Keratinocyte (primary cell): Measurements from ENCODE around the gene CD200R1L. TPM values are rescaled to one million over a fixed set of nuclear protein-coding genes. Genes with fewer than 3 reads are reported as not detected.

ENCODE experiments used
- DNase-seq: peaks from one replicate; pipeline ENCODE4 v3.0.0-alpha.2; 2011; ENCODE audit warnings: low read depth, missing footprints, low spot score
- FAIRE-seq: peaks from 2 replicates; lab custom pipeline; 2011; peaks lifted over from hg19 to GRCh38; lab: Jason Lieb, UNC
- H2AFZ ChIP-seq: 2 replicates; pipeline ENCODE4 v1.6.0; 2012; ENCODE audit warnings: low read length, control low read depth, inconsistent platforms; ENCODE audit not compliant: control insufficient read depth
- H3K27ac ChIP-seq: 2 replicates; pipeline ENCODE4 v1.5.1; 2011; ENCODE audit warnings: low read length; ENCODE audit not compliant: control insufficient read depth, insufficient read depth
- H3K27me3 ChIP-seq: 3 replicates; pipeline ENCODE4 v1.6.0; 2011; ENCODE audit warnings: low read length; ENCODE audit not compliant: control insufficient read depth, insufficient read depth; ENCODE audit errors: extremely low read depth
- H3K36me3 ChIP-seq, 2 experiments: 2 replicates in 1 of 2; 3 replicates in 1 of 2; pipeline ENCODE4 v1.5.1; 2011; ENCODE audit warnings: low read length in 2 of 2, mild to moderate bottlenecking in 1 of 2; ENCODE audit not compliant: control insufficient read depth in 2 of 2, insufficient read depth in 2 of 2; ENCODE audit errors: extremely low read depth in 1 of 2
- H3K4me1 ChIP-seq: 3 replicates; pipeline ENCODE4 v1.5.1; 2011; ENCODE audit warnings: low read length; ENCODE audit not compliant: control insufficient read depth, insufficient read depth; ENCODE audit errors: extremely low read depth
- H3K4me2 ChIP-seq: 3 replicates; pipeline ENCODE4 v1.6.0; 2011; ENCODE audit warnings: low read depth, low read length; ENCODE audit not compliant: control insufficient read depth, insufficient read depth; ENCODE audit errors: extremely low read depth
- H3K4me3 ChIP-seq, 3 experiments: fragments of 200-600 bp in 1 of 3; sonication (generic) in 1 of 3; 2 replicates in 2 of 3; 3 replicates in 1 of 3; pipeline ENCODE4 v1.5.1; 2011 to 2016; ENCODE audit warnings: low read length in 3 of 3, mild to moderate bottlenecking in 3 of 3, control low read depth in 2 of 3, inconsistent platforms in 1 of 3, low read depth in 1 of 3, mixed read lengths in 1 of 3, mixed run types in 1 of 3, moderate library complexity in 1 of 3; ENCODE audit not compliant: control insufficient read depth in 2 of 3, insufficient read depth in 2 of 3; ENCODE audit errors: extremely low read depth in 1 of 3
- H3K79me2 ChIP-seq: 2 replicates; pipeline ENCODE4 v1.6.0; 2012; ENCODE audit warnings: low read length; ENCODE audit not compliant: control insufficient read depth, insufficient read depth
- H3K9ac ChIP-seq: 3 replicates; pipeline ENCODE4 v1.6.0; 2011; ENCODE audit warnings: low read length; ENCODE audit not compliant: control insufficient read depth, insufficient read depth; ENCODE audit errors: extremely low read depth
- H3K9me1 ChIP-seq: 3 replicates; pipeline ENCODE4 v1.6.0; 2011; ENCODE audit warnings: low read length; ENCODE audit not compliant: control insufficient read depth, insufficient read depth; ENCODE audit errors: extremely low read depth
- H3K9me3 ChIP-seq: 2 replicates; pipeline ENCODE4 v1.5.1; 2012; ENCODE audit warnings: low read depth, low read length; ENCODE audit not compliant: control insufficient read depth
- H4K20me1 ChIP-seq: 3 replicates; pipeline ENCODE4 v1.6.0; 2011; ENCODE audit warnings: low read length; ENCODE audit not compliant: control insufficient read depth, insufficient read depth; ENCODE audit errors: extremely low read depth
- CTCF ChIP-seq, 3 experiments: IDR thresholded peaks in 1 of 3; conservative IDR thresholded peaks in 1 of 3; optimal IDR thresholded peaks in 1 of 3; 2 replicates in 2 of 3; 3 replicates in 1 of 3; pipeline versions ENCODE3 to v1.5.1; 2011; ENCODE audit warnings: low read length in 3 of 3, mild to moderate bottlenecking in 3 of 3, moderate library complexity in 2 of 3, control low read depth in 1 of 3, inconsistent platforms in 1 of 3; ENCODE audit not compliant: insufficient read depth in 2 of 3; ENCODE audit errors: extremely low read depth in 1 of 3
- EZH2 ChIP-seq: IDR thresholded peaks from one replicate; pipeline ENCODE4 v1.6.1; 2012; ENCODE audit warnings: inconsistent platforms, mild to moderate bottlenecking, low read length, moderate library complexity
- dilution Hi-C: fragments of 300-500 bp; cut with MboI; formaldehyde crosslinking; loops from one replicate; pipeline ENCODE4 v1.7.0; 2020; ENCODE audit warnings: low sequenced_read_pairs; ENCODE audit not compliant: extremely low pct_ligation_motif_present
- polyA plus RNA-seq, 5 experiments: library from polyadenylated mRNA; depleted of rRNA in 3 of 5; stranded (reverse) in 3 of 5; stranded (forward) in 1 of 5; unstranded in 1 of 5; fragments of >200 nt; gene quantifications; 1 replicate in 1 of 5; 2 replicates in 3 of 5; 3 replicates in 1 of 5; pipeline versions ENCODE4 v1.2.1 to v1.2.3, GENCODE V29; 2011 to 2012; ENCODE audit warnings: missing spikeins in 2 of 5, low read depth in 1 of 5, low replicate concordance in 1 of 5

Gene CD200R1L
- polyA plus RNA-seq, 1 donor (not counting 4 experiments of a cell fraction or from before 2014, with no cell fraction given): not detected

GRCh38 chr3:112813723-112814171 lies 32.9 kb downstream of the CD200R1L start:
- DNase-seq (no peak), FAIRE-seq (no peak)
- Histone ChIP-seq H2AFZ (no peak overlapping the region), H3K79me2 (no peaks in the 10 kb centered on the region), H3K27me3 (no peaks in the 10 kb centered on the region), H3K4me2 (no peak overlapping the region), H3K9me1 (no peaks in the 10 kb centered on the region), H3K27ac (no peak overlapping the region), H3K9me3 (no peaks in the 10 kb centered on the region), H3K9ac (no peak overlapping the region), H3K4me3 (no peak overlapping the region), H3K4me1 (no peaks in the 10 kb centered on the region), H4K20me1 (no peaks in the 10 kb centered on the region), H3K36me3 (no peaks in the 10 kb centered on the region)
- TF ChIP-seq EZH2 (no peak), CTCF (optimal IDR thresholded peaks at IDR 0.05 in 1 of 3, IDR thresholded peaks at IDR 0.05 in 1 of 3, conservative IDR thresholded peaks at IDR 0.05 in 1 of 3; ENCODE audit: extremely low read depth in 1 of 3, insufficient read depth in 2 of 3, low read length in 3 of 3) (no peak)
- dilution Hi-C loops: no loop called here

GRCh38 chr3:112813016-112813415 lies 33.6 kb downstream of the CD200R1L start:
- no peak overlapping the region for H3K4me3 ChIP-seq
- FAIRE-seq (no peak), DNase-seq (no peak)
- H3K36me3 ChIP-seq: no peaks in the 10 kb centered on the region
- TF ChIP-seq CTCF (optimal IDR thresholded peaks at IDR 0.05 in 1 of 3, IDR thresholded peaks at IDR 0.05 in 1 of 3, conservative IDR thresholded peaks at IDR 0.05 in 1 of 3; ENCODE audit: extremely low read depth in 1 of 3, insufficient read depth in 2 of 3, low read length in 3 of 3): no peak
- no peak for TF ChIP-seq EZH2
- no peak overlapping the region for H3K27ac ChIP-seq
- H3K9me3 ChIP-seq: no peaks in the 10 kb centered on the region
- no peaks in the 10 kb centered on the region for H3K27me3 ChIP-seq
- no peaks in the 10 kb centered on the region for H4K20me1 ChIP-seq
- H3K4me1 ChIP-seq: no peaks in the 10 kb centered on the region
- no peaks in the 10 kb centered on the region for H3K9me1 ChIP-seq
- no peak overlapping the region for H3K9ac ChIP-seq
- H3K4me2 ChIP-seq: no peak overlapping the region
- dilution Hi-C loops: no loop called here
- no peak overlapping the region for H2AFZ ChIP-seq
- no peaks in the 10 kb centered on the region for H3K79me2 ChIP-seq
